WTC11 (cell line): ENCODE measurements around the gene CYP19A1.

ENCODE experiments used
- ARID4B ChIP-seq: sonication (generic); formaldehyde crosslinking; IDR thresholded peaks from 2 replicates; pipeline ENCODE4 v1.8.0; 2023; ENCODE audit warnings: missing genetic modification reagents, mild to moderate bottlenecking, borderline replicate concordance
- CTCF ChIP-seq: fragments of 200-600 bp; IDR thresholded peaks from 2 replicates; pipeline ENCODE4 v1.8.0; 2022; ENCODE audit warnings: antibody characterized with exemption
- ESRRA ChIP-seq: sonication (generic); formaldehyde crosslinking; IDR thresholded peaks from 2 replicates; pipeline ENCODE4 v1.8.1; 2022; ENCODE audit warnings: mild to moderate bottlenecking, missing genetic modification reagents, borderline replicate concordance
- FOXP4 ChIP-seq: sonication (generic); formaldehyde crosslinking; IDR thresholded peaks from 2 replicates; pipeline ENCODE4 v1.8.0; 2022; ENCODE audit warnings: mild to moderate bottlenecking, missing genetic modification reagents
- IRF1 ChIP-seq: sonication (generic); formaldehyde crosslinking; IDR thresholded peaks from 2 replicates; pipeline ENCODE4 v1.8.0; 2023; ENCODE audit warnings: missing genetic modification reagents
- NR2C2 ChIP-seq: sonication (generic); formaldehyde crosslinking; IDR thresholded peaks from 2 replicates; pipeline ENCODE4 v1.8.0; 2022; ENCODE audit warnings: mild to moderate bottlenecking, missing genetic modification reagents
- SMAD3 ChIP-seq: sonication (generic); formaldehyde crosslinking; IDR thresholded peaks from 2 replicates; pipeline ENCODE4 v1.8.0; 2022; ENCODE audit warnings: missing genetic modification reagents, mild to moderate bottlenecking, borderline replicate concordance

GRCh38 chr15:51243774-51244173 is 94.6 kb downstream of the CYP19A1 start:
- no peak for TF ChIP-seq CTCF
- no peak for TF ChIP-seq NR2C2
- TF ChIP-seq IRF1, result no peak
- no peak for TF ChIP-seq SMAD3 (CRISPR knock-in tag)
- TF ChIP-seq FOXP4 (CRISPR knock-in tag), result no peak
- no peak for TF ChIP-seq ESRRA
- TF ChIP-seq ARID4B (CRISPR knock-in tag), result no peak
